ENCODE data around the gene LGI1.

LGI1 gene

GRCh38 chr10:93755443-93756116 lies 2.2 kb upstream of the LGI1 start:
- DNase-seq = no peak

- no peak for DNase-seq
Observed at GRCh38 chr10:93756118-93756517, 1.6 kb upstream of the LGI1 start.

GRCh38 chr10:93757136-93757535 lies 600 bp upstream of the LGI1 start:
- no peak for DNase-seq

GRCh38 chr10:93758508-93758885 lies 761 bp downstream of the LGI1 start:
- DNase-seq = no peak

- DNase-seq = no peak
Observed at GRCh38 chr10:93758891-93759410, 1.2 kb downstream of the LGI1 start.

- DNase-seq = no peak
Observed at GRCh38 chr10:93760490-93760889, 2.8 kb downstream of the LGI1 start.

- no peak for DNase-seq
Observed at GRCh38 chr10:93762979-93763391, 5.2 kb downstream of the LGI1 start.

GRCh38 chr10:93766918-93767317 lies 9.2 kb downstream of the LGI1 start:
- no peak for DNase-seq

- DNase-seq = no peak
Observed at GRCh38 chr10:93767724-93768399, 10.1 kb downstream of the LGI1 start.

GRCh38 chr10:93768892-93769291 lies 11.2 kb downstream of the LGI1 start:
- no peak for DNase-seq

GRCh38 chr10:93771354-93771753 lies 13.6 kb downstream of the LGI1 start:
- no peak for DNase-seq

- no peak for DNase-seq
Observed at GRCh38 chr10:93773120-93773519, 15.4 kb downstream of the LGI1 start.

- no peak for DNase-seq
Observed at GRCh38 chr10:93773705-93774104, 16.0 kb downstream of the LGI1 start.

- DNase-seq = no peak
Observed at GRCh38 chr10:93775356-93775755, 17.6 kb downstream of the LGI1 start.

GRCh38 chr10:93777092-93777491 lies 19.4 kb downstream of the LGI1 start:
- no peak for DNase-seq

GRCh38 chr10:93784059-93784458 lies 26.3 kb downstream of the LGI1 start:
- no peak for DNase-seq

- DNase-seq = no peak
Observed at GRCh38 chr10:93788413-93789208, 30.9 kb downstream of the LGI1 start.

- no peak for DNase-seq
Observed at GRCh38 chr10:93790439-93790838, 32.7 kb downstream of the LGI1 start.

GRCh38 chr10:93796167-93796566 lies 38.4 kb downstream of the LGI1 start:
- no peak for DNase-seq

- no peak for DNase-seq
Observed at GRCh38 chr10:93797825-93798224, 40.1 kb downstream of the LGI1 start.

GRCh38 chr10:93799155-93799708 lies 41.5 kb downstream of the LGI1 start:
- no peak for DNase-seq

- DNase-seq = no peak
Observed at GRCh38 chr10:93804200-93804599, 46.5 kb downstream of the LGI1 start.

- no peak for DNase-seq
Observed at GRCh38 chr10:93806903-93807302, 49.2 kb downstream of the LGI1 start.
